Keratinocyte (primary cell): ENCODE data around the gene NFKBIL1. TPM values are rescaled to one million over a fixed set of nuclear protein-coding genes. Genes with fewer than 3 reads are reported as not detected.

Source experiments
- DNase-seq: peaks from one replicate; pipeline ENCODE4 v3.0.0-alpha.2; 2011; ENCODE audit warnings: low read depth, missing footprints, low spot score
- FAIRE-seq: peaks from 2 replicates; lab custom pipeline; 2011; peaks lifted over from hg19 to GRCh38; lab: Jason Lieb, UNC
- H2AFZ ChIP-seq: 2 replicates; pipeline ENCODE4 v1.6.0; 2012; ENCODE audit warnings: low read length, control low read depth, inconsistent platforms; ENCODE audit not compliant: control insufficient read depth
- H3K27ac ChIP-seq: 2 replicates; pipeline ENCODE4 v1.5.1; 2011; ENCODE audit warnings: low read length; ENCODE audit not compliant: control insufficient read depth, insufficient read depth
- H3K27me3 ChIP-seq: 3 replicates; pipeline ENCODE4 v1.6.0; 2011; ENCODE audit warnings: low read length; ENCODE audit not compliant: control insufficient read depth, insufficient read depth; ENCODE audit errors: extremely low read depth
- H3K36me3 ChIP-seq, 2 experiments: 2 replicates in 1 of 2; 3 replicates in 1 of 2; pipeline ENCODE4 v1.5.1; 2011; ENCODE audit warnings: low read length in 2 of 2, mild to moderate bottlenecking in 1 of 2; ENCODE audit not compliant: control insufficient read depth in 2 of 2, insufficient read depth in 2 of 2; ENCODE audit errors: extremely low read depth in 1 of 2
- H3K4me1 ChIP-seq: 3 replicates; pipeline ENCODE4 v1.5.1; 2011; ENCODE audit warnings: low read length; ENCODE audit not compliant: control insufficient read depth, insufficient read depth; ENCODE audit errors: extremely low read depth
- H3K4me2 ChIP-seq: 3 replicates; pipeline ENCODE4 v1.6.0; 2011; ENCODE audit warnings: low read depth, low read length; ENCODE audit not compliant: control insufficient read depth, insufficient read depth; ENCODE audit errors: extremely low read depth
- H3K4me3 ChIP-seq, 3 experiments: fragments of 200-600 bp in 1 of 3; sonication (generic) in 1 of 3; 2 replicates in 2 of 3; 3 replicates in 1 of 3; pipeline ENCODE4 v1.5.1; 2011 to 2016; ENCODE audit warnings: low read length in 3 of 3, mild to moderate bottlenecking in 3 of 3, control low read depth in 2 of 3, inconsistent platforms in 1 of 3, low read depth in 1 of 3, mixed read lengths in 1 of 3, mixed run types in 1 of 3, moderate library complexity in 1 of 3; ENCODE audit not compliant: control insufficient read depth in 2 of 3, insufficient read depth in 2 of 3; ENCODE audit errors: extremely low read depth in 1 of 3
- H3K79me2 ChIP-seq: 2 replicates; pipeline ENCODE4 v1.6.0; 2012; ENCODE audit warnings: low read length; ENCODE audit not compliant: control insufficient read depth, insufficient read depth
- H3K9ac ChIP-seq: 3 replicates; pipeline ENCODE4 v1.6.0; 2011; ENCODE audit warnings: low read length; ENCODE audit not compliant: control insufficient read depth, insufficient read depth; ENCODE audit errors: extremely low read depth
- H3K9me1 ChIP-seq: 3 replicates; pipeline ENCODE4 v1.6.0; 2011; ENCODE audit warnings: low read length; ENCODE audit not compliant: control insufficient read depth, insufficient read depth; ENCODE audit errors: extremely low read depth
- H3K9me3 ChIP-seq: 2 replicates; pipeline ENCODE4 v1.5.1; 2012; ENCODE audit warnings: low read depth, low read length; ENCODE audit not compliant: control insufficient read depth
- H4K20me1 ChIP-seq: 3 replicates; pipeline ENCODE4 v1.6.0; 2011; ENCODE audit warnings: low read length; ENCODE audit not compliant: control insufficient read depth, insufficient read depth; ENCODE audit errors: extremely low read depth
- EZH2 ChIP-seq: IDR thresholded peaks from one replicate; pipeline ENCODE4 v1.6.1; 2012; ENCODE audit warnings: inconsistent platforms, mild to moderate bottlenecking, low read length, moderate library complexity
- dilution Hi-C: fragments of 300-500 bp; cut with MboI; formaldehyde crosslinking; loops from one replicate; pipeline ENCODE4 v1.7.0; 2020; ENCODE audit warnings: low sequenced_read_pairs; ENCODE audit not compliant: extremely low pct_ligation_motif_present
- polyA plus RNA-seq, 5 experiments: library from polyadenylated mRNA; depleted of rRNA in 3 of 5; stranded (reverse) in 3 of 5; stranded (forward) in 1 of 5; unstranded in 1 of 5; fragments of >200 nt; gene quantifications; 1 replicate in 1 of 5; 2 replicates in 3 of 5; 3 replicates in 1 of 5; pipeline versions ENCODE4 v1.2.1 to v1.2.3, GENCODE V29; 2011 to 2012; ENCODE audit warnings: missing spikeins in 2 of 5, low read depth in 1 of 5, low replicate concordance in 1 of 5
- TF ChIP-seq, protein P1 (sequence below), 3 experiments: IDR thresholded peaks in 1 of 3; conservative IDR thresholded peaks in 1 of 3; optimal IDR thresholded peaks in 1 of 3; 2 replicates in 2 of 3; 3 replicates in 1 of 3; pipeline versions ENCODE3 to v1.5.1; 2011; ENCODE audit warnings: low read length in 3 of 3, mild to moderate bottlenecking in 3 of 3, moderate library complexity in 2 of 3, control low read depth in 1 of 3, inconsistent platforms in 1 of 3; ENCODE audit not compliant: insufficient read depth in 2 of 3; ENCODE audit errors: extremely low read depth in 1 of 3

The NFKBIL1 gene
- polyA plus RNA-seq, 1 donor (not counting 4 experiments of a cell fraction or from before 2014, with no cell fraction given), result 4.8 TPM

GRCh38 chr6:31585491-31585890 is 38.1 kb downstream of the NFKBIL1 start:
- Histone ChIP-seq H2AFZ (no peak overlapping the region), H3K9me1 (no peaks in the 10 kb centered on the region), H3K4me3 (no peak overlapping the region), H3K27ac (no peak overlapping the region), H3K36me3 (no peaks in the 10 kb centered on the region), H4K20me1 (no peaks in the 10 kb centered on the region), H3K79me2 (no peaks in the 10 kb centered on the region), H3K27me3 (peaks cover 3% of the 10 kb centered on the region), H3K9ac (no peak overlapping the region), H3K4me1 (peaks cover 4% of the 10 kb centered on the region), H3K4me2 (no peak overlapping the region), H3K9me3 (no peaks in the 10 kb centered on the region)
- FAIRE-seq, result no peak
- dilution Hi-C loops, result no loop called here
- no peak for DNase-seq
- TF ChIP-seq EZH2, result no peak
- TF ChIP-seq, protein P1, sequence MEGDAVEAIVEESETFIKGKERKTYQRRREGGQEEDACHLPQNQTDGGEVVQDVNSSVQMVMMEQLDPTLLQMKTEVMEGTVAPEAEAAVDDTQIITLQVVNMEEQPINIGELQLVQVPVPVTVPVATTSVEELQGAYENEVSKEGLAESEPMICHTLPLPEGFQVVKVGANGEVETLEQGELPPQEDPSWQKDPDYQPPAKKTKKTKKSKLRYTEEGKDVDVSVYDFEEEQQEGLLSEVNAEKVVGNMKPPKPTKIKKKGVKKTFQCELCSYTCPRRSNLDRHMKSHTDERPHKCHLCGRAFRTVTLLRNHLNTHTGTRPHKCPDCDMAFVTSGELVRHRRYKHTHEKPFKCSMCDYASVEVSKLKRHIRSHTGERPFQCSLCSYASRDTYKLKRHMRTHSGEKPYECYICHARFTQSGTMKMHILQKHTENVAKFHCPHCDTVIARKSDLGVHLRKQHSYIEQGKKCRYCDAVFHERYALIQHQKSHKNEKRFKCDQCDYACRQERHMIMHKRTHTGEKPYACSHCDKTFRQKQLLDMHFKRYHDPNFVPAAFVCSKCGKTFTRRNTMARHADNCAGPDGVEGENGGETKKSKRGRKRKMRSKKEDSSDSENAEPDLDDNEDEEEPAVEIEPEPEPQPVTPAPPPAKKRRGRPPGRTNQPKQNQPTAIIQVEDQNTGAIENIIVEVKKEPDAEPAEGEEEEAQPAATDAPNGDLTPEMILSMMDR (optimal IDR thresholded peaks at IDR 0.05 in 1 of 3, IDR thresholded peaks at IDR 0.05 in 1 of 3, conservative IDR thresholded peaks at IDR 0.05 in 1 of 3; ENCODE audit: extremely low read depth in 1 of 3, insufficient read depth in 2 of 3, low read length in 3 of 3), result peak; percentile 33 to 60 (median 46)

- Histone ChIP-seq H3K9me3 (no peaks in the 10 kb centered on the region), H3K9ac (no peak within 1 kb of the TSS), H3K79me2 (no peaks in the 10 kb centered on the region), H4K20me1 (no peaks in the 10 kb centered on the region), H3K4me2 (no peak within 1 kb of the TSS), H2AFZ (no peak within 1 kb of the TSS), H3K27me3 (peaks cover 3% of the 10 kb centered on the region), H3K4me3 (no peak within 1 kb of the TSS), H3K4me1 (peaks cover 4% of the 10 kb centered on the region), H3K36me3 (no peaks in the 10 kb centered on the region), H3K27ac (no peak within 1 kb of the TSS), H3K9me1 (no peaks in the 10 kb centered on the region)
- DNase-seq, result no peak
- no peak for TF ChIP-seq EZH2
- TF ChIP-seq, protein P1 (optimal IDR thresholded peaks at IDR 0.05 in 1 of 3, IDR thresholded peaks at IDR 0.05 in 1 of 3, conservative IDR thresholded peaks at IDR 0.05 in 1 of 3; ENCODE audit: extremely low read depth in 1 of 3, insufficient read depth in 2 of 3, low read length in 3 of 3), result no peak
- dilution Hi-C loops, result no loop called here
- no peak for FAIRE-seq
Observed at GRCh38 chr6:31586008-31586407, 38.6 kb downstream of the NFKBIL1 start, which contains the start of gene LST1. LST1 (plus strand) TSS chr6:31586277; CDS start chr6:31587300, 1,023 bp downstream.
